HG03575 (cell line): ENCODE measurements around the gene RAB2B.
"Not testable (repeated sequence)": the region's sequence is repeated elsewhere in the genome, so short reads cannot be mapped to it uniquely, and the experiment has no call there.

Experiments used
- ATAC-seq: cut with Tn5 transposase; IDR thresholded peaks from one replicate; pipeline ENCODE4 v1.9.1; 2021; ENCODE audit not compliant: unreplicated experiment, insufficient number of reproducible peaks, low FRiP score; ENCODE audit errors: extremely low read depth

Gene RAB2B

DNA sequence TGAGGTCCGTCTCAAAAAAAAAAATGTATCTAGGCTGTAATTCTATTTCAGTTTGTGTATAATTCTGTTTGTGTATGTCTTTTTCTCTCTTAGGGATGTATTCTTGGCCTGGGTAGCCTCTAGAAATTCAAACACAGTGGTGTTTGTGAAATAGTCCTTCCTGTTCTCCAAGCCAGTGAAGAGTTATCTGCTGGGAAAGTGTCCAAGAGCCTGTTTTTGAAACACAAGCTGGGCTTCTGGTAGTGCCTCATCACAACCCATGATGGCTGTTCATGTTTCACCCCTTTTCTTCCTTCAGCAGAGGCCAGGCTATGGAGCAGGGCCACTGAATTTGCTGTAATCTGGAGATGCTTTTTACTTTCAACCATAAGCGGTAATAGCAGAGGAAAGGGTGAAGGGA is 19.7 kb upstream of the RAB2B start:
- ATAC-seq, result no peak

DNA sequence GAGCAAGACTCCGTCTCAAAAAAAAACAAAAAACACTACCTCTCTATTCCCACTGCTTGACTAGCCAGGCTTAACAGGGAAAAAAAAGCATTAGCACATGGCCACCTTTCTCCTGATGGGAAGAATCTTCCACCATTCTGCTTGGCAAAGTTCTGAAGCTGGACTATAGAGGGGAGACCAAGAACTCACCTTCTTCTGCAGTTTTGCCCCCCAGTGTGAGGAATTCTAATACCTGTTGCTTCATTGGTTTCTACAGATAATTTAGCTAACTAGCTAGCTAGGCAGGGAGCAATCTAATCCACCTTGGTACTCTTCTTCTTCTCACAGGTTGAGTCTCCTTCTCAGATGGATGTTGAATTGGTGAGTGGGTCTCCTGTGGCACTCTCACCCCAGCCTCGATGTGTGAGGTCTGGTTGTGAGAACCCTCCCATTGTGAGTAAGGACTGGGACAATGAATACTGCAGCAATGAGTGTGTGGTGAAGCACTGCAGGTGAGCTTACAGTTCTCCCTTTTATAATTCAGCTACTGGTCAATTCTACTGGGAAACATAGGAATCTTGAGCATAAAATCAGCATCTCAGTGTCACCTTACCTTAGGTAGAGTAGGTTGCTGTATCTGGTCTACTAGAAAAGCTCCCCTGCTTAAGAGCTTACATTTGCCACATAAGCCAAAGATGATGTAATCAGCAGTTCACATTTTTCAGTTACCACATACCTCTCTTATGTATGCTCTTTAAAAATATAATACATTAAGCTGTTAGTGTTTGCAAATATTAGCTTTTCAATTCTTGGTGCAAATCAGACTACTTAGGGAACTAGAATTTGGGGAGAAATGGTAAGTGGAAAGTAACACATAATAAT is 18.4 kb upstream of the RAB2B start:
- no peak for ATAC-seq

DNA sequence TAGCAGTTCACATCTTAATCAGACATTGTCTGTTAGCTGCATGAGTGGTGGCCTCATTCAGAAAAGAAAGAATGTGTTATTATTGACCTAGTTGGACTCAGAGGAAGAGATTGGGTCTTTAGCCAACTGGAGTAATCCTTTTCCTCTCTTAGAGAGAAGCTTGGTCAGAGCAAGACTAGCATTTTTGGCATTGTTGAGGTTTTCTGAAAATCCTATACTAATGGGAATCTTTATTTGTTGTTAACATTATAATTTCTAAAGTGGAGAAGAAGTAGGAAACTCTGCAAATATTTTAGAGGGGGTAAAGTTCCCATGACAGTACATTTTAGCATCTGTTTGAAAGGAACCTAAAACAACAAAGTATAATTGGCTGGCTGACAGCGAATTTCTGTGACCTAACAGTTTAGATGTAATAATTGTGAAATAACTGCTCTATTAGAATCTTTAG is 9.9 kb upstream of the RAB2B start:
- ATAC-seq, result no peak

- no peak for ATAC-seq
Observed at GRCh38 chr14:21476523-21476924, 235 bp downstream of the RAB2B start.

- ATAC-seq, result no peak
Observed at GRCh38 chr14:21475767-21476522, 814 bp downstream of the RAB2B start.

GRCh38 chr14:21467616-21468015 is 9.1 kb downstream of the RAB2B start:
- ATAC-seq, result no peak

DNA sequence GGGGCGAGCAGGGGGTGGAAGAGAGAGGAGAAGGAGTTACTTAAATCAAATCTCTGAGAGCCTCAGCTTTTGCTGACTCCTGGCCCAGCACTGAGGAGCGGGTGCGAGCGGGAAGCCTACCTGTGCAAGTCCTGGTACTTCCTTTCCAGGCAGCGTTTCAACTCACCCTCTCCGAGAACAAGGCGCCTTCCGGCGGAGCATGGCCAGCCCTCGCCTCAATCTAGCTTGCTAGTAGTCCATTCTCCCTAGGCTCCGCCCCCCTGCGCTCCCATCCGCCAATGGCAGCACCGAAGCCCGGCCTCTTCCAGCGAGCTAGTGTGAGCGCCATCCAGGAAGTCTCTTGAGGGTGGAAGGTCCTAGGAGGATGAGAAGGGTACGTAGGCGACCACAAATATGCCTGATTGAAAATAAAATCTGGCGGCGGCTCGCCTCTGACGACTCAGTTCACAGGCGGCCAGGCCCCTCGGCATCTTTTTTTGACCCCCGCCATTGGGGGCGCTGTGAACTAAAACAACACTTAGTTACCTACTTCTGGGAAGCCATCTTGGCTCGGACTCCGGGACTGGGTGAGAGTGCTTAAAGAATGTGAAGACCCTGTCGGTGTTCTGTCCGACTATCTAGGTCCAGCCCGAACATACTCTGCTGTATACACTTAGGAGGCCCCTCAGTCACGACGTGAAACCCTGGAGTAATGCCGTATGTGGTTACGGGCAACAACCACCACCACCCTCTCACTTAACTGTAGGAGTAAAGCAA is 20.7 kb downstream of the RAB2B start, which contains the start of gene CHD8:
Gene CHD8, minus strand, starts transcription at position 212 of the 756 bp plus-strand sequence. CDS start 24,480 bp downstream, outside the sequence.
- peak; percentile 88 for ATAC-seq

- no peak for ATAC-seq
Observed at GRCh38 chr14:21455592-21455911, 21.2 kb downstream of the RAB2B start.

- no peak for ATAC-seq
Observed at GRCh38 chr14:21454843-21455544, 21.8 kb downstream of the RAB2B start.

DNA sequence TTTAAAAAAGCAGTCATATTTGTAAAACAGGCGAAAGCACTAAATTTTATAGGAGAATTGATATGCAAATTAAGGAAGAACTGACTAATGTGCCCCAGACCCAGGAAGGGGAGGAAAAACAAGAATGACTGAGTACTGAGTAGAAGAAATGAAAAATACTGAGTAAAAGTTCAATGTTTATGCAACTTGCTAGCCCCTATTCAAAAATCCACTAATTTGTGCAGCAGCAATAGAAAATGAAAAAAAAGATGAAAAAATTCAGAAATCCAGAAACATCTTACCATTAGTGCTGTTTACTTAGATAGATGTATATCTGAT is 26.9 kb downstream of the RAB2B start:
- ATAC-seq, result no peak

- ATAC-seq, result not testable (repeated sequence)
Observed at GRCh38 chr14:21442657-21443056, 34.1 kb downstream of the RAB2B start.

- ATAC-seq, result no peak
Observed at GRCh38 chr14:21440859-21441258, 35.9 kb downstream of the RAB2B start.

GRCh38 chr14:21437063-21437901 is 39.5 kb downstream of the RAB2B start:
- ATAC-seq, result peak; percentile 83

- no peak for ATAC-seq
Observed at GRCh38 chr14:21436567-21437062, 40.1 kb downstream of the RAB2B start.

DNA sequence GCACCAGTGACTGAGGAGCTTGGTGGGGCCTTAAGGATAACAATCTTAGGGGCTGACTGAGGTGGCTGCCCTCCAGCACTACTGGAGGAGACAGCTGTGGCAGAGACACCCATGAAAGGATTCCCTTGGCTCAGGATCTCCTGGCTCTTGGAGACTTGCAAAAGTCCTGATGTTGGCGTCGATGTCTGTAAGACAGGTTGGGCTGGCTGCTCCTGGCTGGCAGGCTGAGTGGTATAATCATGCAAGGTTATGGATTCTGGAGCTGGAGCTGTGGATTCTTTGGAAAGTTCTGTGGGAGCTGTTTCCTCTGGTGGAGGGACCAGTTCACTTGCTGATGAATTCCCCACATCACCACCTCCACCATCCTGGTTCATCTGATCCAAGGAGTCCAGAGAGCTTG is 45.6 kb downstream of the RAB2B start:
- ATAC-seq, result no peak

GRCh38 chr14:21428930-21429329 is 47.8 kb downstream of the RAB2B start:
- ATAC-seq, result no peak

DNA sequence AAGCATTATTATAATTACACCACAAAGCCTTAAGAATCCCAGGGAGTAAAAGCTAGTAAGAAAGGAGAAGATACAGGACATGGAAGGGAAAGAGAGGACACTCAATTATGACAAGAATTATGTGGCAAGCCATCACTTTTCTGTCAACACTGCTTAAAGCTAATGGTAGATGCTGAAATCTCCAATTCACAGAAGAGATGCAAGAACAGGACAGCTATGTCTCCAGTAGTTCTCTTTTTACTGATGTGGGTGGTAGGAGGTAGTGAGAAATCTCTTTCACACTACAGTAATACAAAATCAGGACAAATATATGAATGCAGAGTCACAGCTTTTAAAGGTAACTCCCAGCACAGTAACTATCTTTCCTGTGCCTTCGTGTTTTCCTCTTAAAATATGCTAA is 50.1 kb downstream of the RAB2B start:
- ATAC-seq, result no peak

DNA sequence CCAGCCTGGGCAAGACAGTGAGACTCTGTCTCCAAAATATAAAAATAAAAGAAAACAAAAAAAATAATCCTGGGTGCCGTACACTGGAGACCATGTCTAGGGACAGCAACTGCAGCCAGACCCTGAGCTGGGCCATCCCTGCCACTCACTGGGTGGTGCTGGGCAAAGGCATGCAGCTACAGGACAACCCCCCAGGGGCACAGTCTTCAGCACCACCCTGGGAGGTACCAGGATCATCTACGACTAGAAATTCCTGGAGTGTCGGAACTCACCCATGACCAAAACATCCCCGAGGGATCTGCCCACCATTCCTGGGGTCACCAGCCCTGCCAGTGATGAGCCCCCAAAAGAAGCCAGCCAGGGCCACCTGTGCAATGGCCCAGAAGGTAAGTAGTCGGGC is 57.2 kb downstream of the RAB2B start:
- no peak for ATAC-seq
